ENCODE measurements around the gene METTL23. TPM values are rescaled to one million over a fixed set of nuclear protein-coding genes. Genes with fewer than 3 reads are reported as not detected.

METTL23 gene
- total and polyA plus RNA-seq, 2 of the 8 experiments (the other 6 are each of a cell fraction or from before 2014, with no cell fraction given): 36.1 to 60.2 TPM

DNA sequence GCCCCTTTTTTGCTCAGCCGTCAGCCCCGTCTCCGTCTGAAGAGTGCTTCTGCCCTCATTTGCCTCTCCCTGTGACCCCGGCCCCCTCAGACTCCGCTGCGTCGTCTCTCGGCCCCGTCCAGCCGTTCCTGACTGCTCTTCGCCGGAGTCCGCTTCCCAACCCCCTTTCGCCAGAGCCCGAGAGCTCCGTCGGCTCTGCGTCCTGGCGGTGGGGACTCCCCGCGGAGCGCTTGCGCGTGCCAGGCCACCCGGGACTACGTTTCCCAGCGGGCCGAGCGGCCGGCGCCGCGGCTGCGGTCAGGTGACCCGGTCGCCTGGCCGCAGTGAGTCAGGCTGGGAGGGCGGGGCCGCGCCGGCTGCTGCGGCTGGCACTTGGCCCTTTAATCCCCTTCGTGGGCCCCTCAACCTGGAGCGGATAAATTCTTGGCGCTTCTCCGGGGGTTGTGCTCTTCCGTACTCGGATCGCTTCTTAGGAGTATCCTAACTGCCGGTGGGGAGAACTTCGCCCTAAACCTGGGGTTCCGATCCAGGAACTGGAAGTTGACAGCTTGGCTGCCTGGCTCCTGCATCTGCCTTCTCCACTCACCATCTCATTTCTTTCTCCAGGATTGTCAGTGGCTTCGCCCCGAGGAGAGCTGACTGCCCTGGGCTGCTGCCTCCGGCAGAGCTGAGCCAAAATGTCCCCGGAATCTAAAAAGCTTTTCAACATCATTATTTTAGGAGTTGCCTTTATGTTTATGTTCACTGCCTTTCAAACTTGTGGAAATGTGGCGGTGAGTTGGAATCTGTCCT lies 11.2 kb downstream of the METTL23 start, which contains the start of gene MFSD11 (continued):
- TF ChIP-seq POU5F1 (IDR thresholded peaks at IDR 0.05; ENCODE audit: low read depth, low read length): no peak
- peak; percentile 76 for TF ChIP-seq SIX5 (IDR thresholded peaks at IDR 0.05; ENCODE audit: low read depth, low read length)
- 0 out of 2 replicates have a peak, but pooled peaks have one; percentile 8 for TF ChIP-seq SRF (IDR thresholded peaks at IDR 0.05; ENCODE audit: low read depth, low read length)
- no peak for TF ChIP-seq CBX5 (IDR thresholded peaks at IDR 0.05; ENCODE audit: low read depth, low read length)
- no peak for TF ChIP-seq CHD1 (IDR thresholded peaks at IDR 0.05; ENCODE audit: low read depth, low read length)
- TF ChIP-seq BCL11A (IDR thresholded peaks at IDR 0.05; ENCODE audit: low read depth in 2 of 2, low read length in 2 of 2): no peak
- no peak for TF ChIP-seq SP2 (IDR thresholded peaks at IDR 0.05; ENCODE audit: low read length)
- TF ChIP-seq BRCA1 (IDR thresholded peaks at IDR 0.05; ENCODE audit: low read depth, low read length): no peak
- no peak for TF ChIP-seq CEBPB (IDR thresholded peaks at IDR 0.05; ENCODE audit: low read depth, low read length)
- TF ChIP-seq TBP (IDR thresholded peaks at IDR 0.05; ENCODE audit: low read depth, low read length): no peak
- no peak for TF ChIP-seq RXRA (IDR thresholded peaks at IDR 0.05; ENCODE audit: insufficient read depth, low read depth, low read length)
- TF ChIP-seq, protein P1, sequence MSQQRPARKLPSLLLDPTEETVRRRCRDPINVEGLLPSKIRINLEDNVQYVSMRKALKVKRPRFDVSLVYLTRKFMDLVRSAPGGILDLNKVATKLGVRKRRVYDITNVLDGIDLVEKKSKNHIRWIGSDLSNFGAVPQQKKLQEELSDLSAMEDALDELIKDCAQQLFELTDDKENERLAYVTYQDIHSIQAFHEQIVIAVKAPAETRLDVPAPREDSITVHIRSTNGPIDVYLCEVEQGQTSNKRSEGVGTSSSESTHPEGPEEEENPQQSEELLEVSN (IDR thresholded peaks at IDR 0.05): no peak
- TF ChIP-seq PHF8 (conservative IDR thresholded peaks at IDR 0.05; ENCODE audit: low read depth, low read length): peak; percentile 30
- no peak for TF ChIP-seq RAD21 (IDR thresholded peaks at IDR 0.05 in 1 of 2, conservative IDR thresholded peaks at IDR 0.05 in 1 of 2; ENCODE audit: low read depth in 2 of 2, low read length in 2 of 2)
- TF ChIP-seq CTBP2 (IDR thresholded peaks at IDR 0.05; ENCODE audit: borderline replicate concordance, insufficient read depth, insufficient read length, low read length): no peak
